ENCODE data around the gene BRD1. TPM values are rescaled to one million over a fixed set of nuclear protein-coding genes. Genes with fewer than 3 reads are reported as not detected.

Gene BRD1
- total and polyA plus RNA-seq, 7 experiments from 2014 or later, result 2.8 to 130 (median 84.5) TPM

- H3K4me3 Mint-ChIP-seq, result peak overlapping the region in 2 of 10 donors; percentile 17 to 74
- H3K4me1 Mint-ChIP-seq, result peaks cover 0 to 25% (median 13%) of the 10 kb centered on the region in 7 donors
- H3K27ac Mint-ChIP-seq, result peak overlapping the region in 1 of 9 donors; percentile 60
- ATAC-seq, result no peak
- Histone ChIP-seq H3K27me3 (ENCODE audit: control insufficient read depth in 2 of 2, insufficient read depth in 2 of 2, low read length in 2 of 2) (no peaks in the 10 kb centered on the region), H3K4me1 (ENCODE audit: control insufficient read depth in 2 of 2, insufficient read depth in 2 of 2, low read length in 2 of 2) (peaks cover 7 to 8% of the 10 kb centered on the region in 2 donors), H3K27ac (ENCODE audit: low read depth, low read length) (no peak overlapping the region), H3K9me3 (ENCODE audit: control insufficient read depth in 2 of 3, low read length in 3 of 3) (no peaks in the 10 kb centered on the region), H3K4me3 (ENCODE audit: low read length) (no peak overlapping the region), H3K36me3 (ENCODE audit: control insufficient read depth in 2 of 3, insufficient read depth in 3 of 3, low read length in 3 of 3) (no peaks in the 10 kb centered on the region)
- DNase-seq, result no peak
- intact Hi-C loops (cut with micrococcal nuclease), result no loop called here
- H3K36me3 Mint-ChIP-seq, result peaks cover 0 to 8% (median 4%) of the 10 kb centered on the region in 5 donors
- ChIA-PET POLR2A (no interaction called here), CTCF (no interaction called here)
- H3K9me3 Mint-ChIP-seq, result peaks cover 0 to 18% (median 5%) of the 10 kb centered on the region in 11 donors
- H3K27me3 Mint-ChIP-seq, result peaks cover 11 to 66% (median 38%) of the 10 kb centered on the region in 5 donors
Measured at GRCh38 chr22:49734390-49734789, 93.3 kb downstream of the BRD1 start.

GRCh38 chr22:49733631-49734030 is 94.0 kb downstream of the BRD1 start:
- DNase-seq (peak in 1 of 9 donors; percentile 22), ATAC-seq (no peak)
- peak overlapping the region in 3 of 10 donors; percentile 52 to 74 (median 65) for H3K4me3 Mint-ChIP-seq
- H3K27me3 Mint-ChIP-seq, result peaks cover 17 to 71% (median 37%) of the 10 kb centered on the region in 5 donors
- intact Hi-C loops (cut with micrococcal nuclease), result no loop called here
- peaks cover 0 to 11% (median 3%) of the 10 kb centered on the region in 11 donors for H3K9me3 Mint-ChIP-seq
- peaks cover 0 to 7% (median 4%) of the 10 kb centered on the region in 5 donors for H3K36me3 Mint-ChIP-seq
- peaks cover 0 to 25% (median 13%) of the 10 kb centered on the region in 7 donors for H3K4me1 Mint-ChIP-seq
- Histone ChIP-seq H3K4me3 (ENCODE audit: low read length) (no peak overlapping the region), H3K27me3 (ENCODE audit: control insufficient read depth in 2 of 2, insufficient read depth in 2 of 2, low read length in 2 of 2) (no peaks in the 10 kb centered on the region), H3K9me3 (ENCODE audit: control insufficient read depth in 2 of 3, low read length in 3 of 3) (no peaks in the 10 kb centered on the region), H3K4me1 (ENCODE audit: control insufficient read depth in 2 of 2, insufficient read depth in 2 of 2, low read length in 2 of 2) (peaks cover 7 to 8% of the 10 kb centered on the region in 2 donors), H3K36me3 (ENCODE audit: control insufficient read depth in 2 of 3, insufficient read depth in 3 of 3, low read length in 3 of 3) (no peaks in the 10 kb centered on the region), H3K27ac (ENCODE audit: low read depth, low read length) (no peak overlapping the region)
- CTCF ChIA-PET, result no interaction called here
- peak overlapping the region in 1 of 9 donors; percentile 48 for H3K27ac Mint-ChIP-seq
- POLR2A ChIA-PET, result no interaction called here

GRCh38 chr22:49730656-49731055 is 97.0 kb downstream of the BRD1 start:
- peaks cover 7 to 8% of the 10 kb centered on the region in 2 donors for H3K4me1 ChIP-seq (ENCODE audit: control insufficient read depth in 2 of 2, insufficient read depth in 2 of 2, low read length in 2 of 2)
- H3K9me3 ChIP-seq (ENCODE audit: control insufficient read depth in 2 of 3, low read length in 3 of 3), result no peaks in the 10 kb centered on the region
- H3K4me3 ChIP-seq (ENCODE audit: low read length), result no peak overlapping the region
- ChIA-PET POLR2A (no interaction called here), CTCF (no interaction called here)
- peaks cover 0 to 5% of the 10 kb centered on the region in 2 donors for H3K27me3 ChIP-seq (ENCODE audit: control insufficient read depth in 2 of 2, insufficient read depth in 2 of 2, low read length in 2 of 2)
- H3K4me3 Mint-ChIP-seq, result no peak overlapping the region
- intact Hi-C loops (cut with micrococcal nuclease), result no loop called here
- peaks cover 0 to 36% (median 19%) of the 10 kb centered on the region in 7 donors for H3K4me1 Mint-ChIP-seq
- peaks cover 32 to 78% (median 41%) of the 10 kb centered on the region in 5 donors for H3K27me3 Mint-ChIP-seq
- no peak overlapping the region for H3K27ac Mint-ChIP-seq
- ATAC-seq (no peak), DNase-seq (no peak)
- peaks cover 0 to 4% (median 3%) of the 10 kb centered on the region in 5 donors for H3K36me3 Mint-ChIP-seq
- peaks cover 0 to 5% (median 0%) of the 10 kb centered on the region in 11 donors for H3K9me3 Mint-ChIP-seq
- H3K27ac ChIP-seq (ENCODE audit: low read depth, low read length), result no peak overlapping the region
- H3K36me3 ChIP-seq (ENCODE audit: control insufficient read depth in 2 of 3, insufficient read depth in 3 of 3, low read length in 3 of 3), result no peaks in the 10 kb centered on the region

DNA sequence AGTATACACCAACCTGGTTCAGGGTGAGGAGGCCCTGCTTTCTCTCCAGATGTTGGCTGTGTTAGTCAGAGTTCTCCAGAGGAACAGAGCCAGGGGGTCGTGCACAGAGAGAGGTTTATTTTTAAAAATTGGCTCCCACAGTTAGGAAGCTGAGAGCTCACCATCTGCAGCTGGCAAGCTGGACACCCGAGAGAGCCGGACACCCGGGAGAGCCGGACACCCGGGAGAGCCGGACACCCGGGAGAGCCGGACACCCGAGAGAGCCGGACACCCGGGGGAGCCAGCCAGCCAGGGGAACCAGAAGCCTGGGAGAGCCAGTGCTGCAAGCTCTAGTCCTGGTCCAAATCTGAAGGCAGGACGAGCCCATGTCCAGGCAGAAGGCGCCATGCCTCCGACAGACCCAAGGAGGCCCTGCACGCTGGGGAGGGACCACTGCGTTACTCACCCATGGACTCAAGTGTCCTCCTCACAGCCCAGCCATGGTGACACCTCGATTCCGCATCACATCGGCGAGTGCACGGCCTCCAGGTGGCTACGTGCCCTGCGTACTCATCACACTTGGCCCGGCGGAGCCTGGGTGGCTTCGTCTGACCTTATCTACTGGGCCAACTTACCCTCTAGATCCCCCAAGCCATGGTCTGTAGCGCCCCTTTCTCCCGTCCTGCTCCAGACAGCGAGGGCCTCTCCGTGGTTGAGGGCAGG is 99.0 kb downstream of the BRD1 start:
- Mint-ChIP-seq H3K36me3 (peaks cover 0 to 4% (median 3%) of the 10 kb centered on the region in 5 donors), H3K27ac (no peak overlapping the region), H3K9me3 (peaks cover 0 to 5% (median 0%) of the 10 kb centered on the region in 11 donors), H3K4me3 (no peak overlapping the region), H3K27me3 (peaks cover 32 to 64% (median 42%) of the 10 kb centered on the region in 5 donors), H3K4me1 (peaks cover 3 to 38% (median 18%) of the 10 kb centered on the region in 7 donors)
- H3K27ac ChIP-seq (ENCODE audit: low read depth, low read length), result no peak overlapping the region
- intact Hi-C loops (cut with micrococcal nuclease), result no loop called here
- ATAC-seq, result no peak
- DNase-seq, result no peak
- H3K36me3 ChIP-seq (ENCODE audit: control insufficient read depth in 2 of 3, insufficient read depth in 3 of 3, low read length in 3 of 3), result no peaks in the 10 kb centered on the region
- CTCF ChIA-PET, result interaction anchor here (0.6 kb wide), 1 partner anchor 380 kb away, joined by 3 read pairs; no protein-coding TSS in a partner anchor
- no peaks in the 10 kb centered on the region for H3K9me3 ChIP-seq (ENCODE audit: control insufficient read depth in 2 of 3, low read length in 3 of 3)
- peaks cover 8 to 15% of the 10 kb centered on the region in 2 donors for H3K4me1 ChIP-seq (ENCODE audit: control insufficient read depth in 2 of 2, insufficient read depth in 2 of 2, low read length in 2 of 2)
- no peak overlapping the region for H3K4me3 ChIP-seq (ENCODE audit: low read length)
- POLR2A ChIA-PET, result no interaction called here
- H3K27me3 ChIP-seq (ENCODE audit: control insufficient read depth in 2 of 2, insufficient read depth in 2 of 2, low read length in 2 of 2), result peaks cover 0 to 5% of the 10 kb centered on the region in 2 donors

- DNase-seq, result no peak
- ChIA-PET CTCF (no interaction called here), POLR2A (no interaction called here)
- H3K27ac Mint-ChIP-seq, result no peak overlapping the region
- H3K4me3 Mint-ChIP-seq, result peak overlapping the region in 2 of 10 donors; percentile 6 to 48
- intact Hi-C loops (cut with micrococcal nuclease), result no loop called here
- H3K9me3 Mint-ChIP-seq, result peaks cover 0 to 2% (median 0%) of the 10 kb centered on the region in 11 donors
- H3K27me3 Mint-ChIP-seq, result peaks cover 32 to 59% (median 36%) of the 10 kb centered on the region in 5 donors
- H3K4me3 ChIP-seq (ENCODE audit: low read length), result no peak overlapping the region
- peaks cover 3 to 38% (median 18%) of the 10 kb centered on the region in 7 donors for H3K4me1 Mint-ChIP-seq
- no peak overlapping the region for H3K27ac ChIP-seq (ENCODE audit: low read depth, low read length)
- peaks cover 0 to 5% of the 10 kb centered on the region in 2 donors for H3K27me3 ChIP-seq (ENCODE audit: control insufficient read depth in 2 of 2, insufficient read depth in 2 of 2, low read length in 2 of 2)
- no peaks in the 10 kb centered on the region for H3K9me3 ChIP-seq (ENCODE audit: control insufficient read depth in 2 of 3, low read length in 3 of 3)
- ATAC-seq, result no peak
- peaks cover 5 to 10% of the 10 kb centered on the region in 2 donors for H3K4me1 ChIP-seq (ENCODE audit: control insufficient read depth in 2 of 2, insufficient read depth in 2 of 2, low read length in 2 of 2)
- peaks cover 0 to 4% (median under 1%) of the 10 kb centered on the region in 5 donors for H3K36me3 Mint-ChIP-seq
- no peaks in the 10 kb centered on the region for H3K36me3 ChIP-seq (ENCODE audit: control insufficient read depth in 2 of 3, insufficient read depth in 3 of 3, low read length in 3 of 3)
Measured at GRCh38 chr22:49727881-49728569, 99.6 kb downstream of the BRD1 start.

- Histone ChIP-seq H3K4me1 (ENCODE audit: control insufficient read depth in 2 of 2, insufficient read depth in 2 of 2, low read length in 2 of 2) (peaks cover 5 to 10% of the 10 kb centered on the region in 2 donors), H3K27ac (ENCODE audit: low read depth, low read length) (no peak overlapping the region), H3K27me3 (ENCODE audit: control insufficient read depth in 2 of 2, insufficient read depth in 2 of 2, low read length in 2 of 2) (peaks cover 0 to 5% of the 10 kb centered on the region in 2 donors), H3K4me3 (ENCODE audit: low read length) (no peak overlapping the region), H3K9me3 (ENCODE audit: control insufficient read depth in 2 of 3, low read length in 3 of 3) (no peaks in the 10 kb centered on the region), H3K36me3 (ENCODE audit: control insufficient read depth in 2 of 3, insufficient read depth in 3 of 3, low read length in 3 of 3) (no peaks in the 10 kb centered on the region)
- H3K27ac Mint-ChIP-seq, result no peak overlapping the region
- H3K9me3 Mint-ChIP-seq, result peaks cover 0 to 2% (median 0%) of the 10 kb centered on the region in 11 donors
- peaks cover 27 to 55% (median 33%) of the 10 kb centered on the region in 5 donors for H3K27me3 Mint-ChIP-seq
- peak overlapping the region in 3 of 10 donors; percentile 16 to 59 (median 20) for H3K4me3 Mint-ChIP-seq
- intact Hi-C loops (cut with micrococcal nuclease), result no loop called here
- DNase-seq (no peak), ATAC-seq (no peak)
- H3K4me1 Mint-ChIP-seq, result peaks cover 3 to 34% (median 17%) of the 10 kb centered on the region in 7 donors
- CTCF ChIA-PET, result interaction anchor here (0.5 kb wide), 1 partner anchor 252 kb away, joined by 3 read pairs; no protein-coding TSS in a partner anchor
- POLR2A ChIA-PET, result no interaction called here
- H3K36me3 Mint-ChIP-seq, result peaks cover 0 to 4% (median 0%) of the 10 kb centered on the region in 5 donors
Measured at GRCh38 chr22:49727191-49727880, 100.3 kb downstream of the BRD1 start.
